OCI-LY7 (cell line): ENCODE data around the gene UVRAG. TPM values are rescaled to one million over a fixed set of nuclear protein-coding genes. Genes with fewer than 3 reads are reported as not detected.

Source experiments
- BruUV-seq: library from RNA; stranded (reverse); fragments of 400-500 nt; replicated peaks from 2 replicates; lab custom pipeline; 2021; lab: Mats Ljungman, UMichigan
- CTCF ChIA-PET: fragments of 300-600 bp; sonication (Branson Sonifier 250); formaldehyde crosslinking; loops from one replicate; lab custom pipeline; 2022; ENCODE audit warnings: antibody characterized with exemption; ENCODE audit not compliant: unreplicated experiment; lab: Charles Lee
- POLR2A ChIA-PET: fragments of 300-600 bp; sonication (Branson Sonifier 250); formaldehyde crosslinking; loops from one replicate; lab custom pipeline; 2022; ENCODE audit warnings: antibody characterized with exemption; lab: Charles Lee
- DNase-seq: peaks from one replicate; pipeline ENCODE4 v3.0.0-alpha.2; 2015; ENCODE audit warnings: low spot score
- H2AFZ ChIP-seq: fragments of 200-600 bp; sonication (generic), shearing (Covaris generic); 2 replicates; pipeline ENCODE4 v1.6.1; 2014; ENCODE audit warnings: mild to moderate bottlenecking, antibody characterized with exemption, low read length, moderate library complexity
- H3K27ac ChIP-seq: fragments of 200-600 bp; sonication (generic); 2 replicates; pipeline ENCODE4 v1.5.1; 2014; ENCODE audit warnings: mixed run types, low read depth, mild to moderate bottlenecking, moderate library complexity, low read length, inconsistent platforms; ENCODE audit not compliant: poor library complexity, severe bottlenecking
- H3K36me3 ChIP-seq: fragments of 200-600 bp; sonication (generic); 2 replicates; pipeline ENCODE4 v1.6.1; 2014; ENCODE audit warnings: mild to moderate bottlenecking, antibody characterized with exemption, low read length, moderate library complexity, mixed read lengths; ENCODE audit not compliant: insufficient read depth
- H3K4me1 ChIP-seq: fragments of 200-600 bp; sonication (generic); 2 replicates; pipeline ENCODE4 v1.5.1; 2014; ENCODE audit warnings: mild to moderate bottlenecking, low read length; ENCODE audit not compliant: insufficient read depth, poor library complexity, severe bottlenecking
- H3K4me2 ChIP-seq: fragments of 200-600 bp; sonication (generic); 2 replicates; pipeline ENCODE4 v1.6.1; 2014; ENCODE audit warnings: mild to moderate bottlenecking, low read length
- H3K4me3 ChIP-seq: fragments of 200-600 bp; sonication (generic); 2 replicates; pipeline ENCODE4 v1.5.1; 2014; ENCODE audit warnings: mild to moderate bottlenecking, low read depth, low read length; ENCODE audit not compliant: poor library complexity, severe bottlenecking
- H3K79me2 ChIP-seq: fragments of 200-600 bp; sonication (generic); 2 replicates; pipeline ENCODE4 v1.6.1; 2016; ENCODE audit warnings: low read depth, mild to moderate bottlenecking, low read length, moderate library complexity, mixed read lengths; ENCODE audit not compliant: insufficient read depth
- H3K9me2 ChIP-seq: fragments of 200-600 bp; sonication (generic); 2 replicates; pipeline ENCODE4 v1.6.1; 2016; ENCODE audit warnings: mild to moderate bottlenecking, low read length, mixed read lengths; ENCODE audit not compliant: insufficient read depth
- H3K9me3 ChIP-seq: fragments of 200-600 bp; sonication (generic); 2 replicates; pipeline ENCODE4 v1.6.1; 2014; ENCODE audit warnings: mild to moderate bottlenecking, mixed run types, low read length, mixed read lengths
- H4K20me1 ChIP-seq: fragments of 200-600 bp; sonication (generic); 2 replicates; pipeline ENCODE4 v1.6.1; 2014; ENCODE audit warnings: mild to moderate bottlenecking, antibody characterized with exemption, low read length, moderate library complexity, mixed read lengths; ENCODE audit not compliant: insufficient read depth
- EZH2phosphoT487 ChIP-seq: fragments of 200-600 bp; sonication (generic); IDR thresholded peaks from 2 replicates; pipeline ENCODE4 v1.6.1; 2018; ENCODE audit warnings: low read depth, borderline replicate concordance, mild to moderate bottlenecking, mixed run types, antibody characterized with exemption, low read length, moderate library complexity, mixed read lengths
- intact Hi-C: fragments of 100-400 bp; cut with micrococcal nuclease; formaldehyde crosslinking; loops from one replicate; pipeline ENCODE4 v1.10.0; 2022; ENCODE audit not compliant: unreplicated experiment
- total RNA-seq, 2 experiments: library from RNA; depleted of rRNA in 1 of 2; stranded (reverse); fragments of >200 nt in 1 of 2; shearing (Covaris generic) in 1 of 2; gene quantifications; 2 replicates each; pipeline ENCODE4 v1.2.3, GENCODE V29; 2014 to 2022
- TF ChIP-seq, protein P1 (sequence below): fragments of 200-600 bp; sonication (generic); conservative IDR thresholded peaks from 2 replicates; pipeline ENCODE4 v1.5.1; 2014; ENCODE audit warnings: mild to moderate bottlenecking, antibody characterized with exemption, low read length, moderate library complexity, mixed read lengths

Gene UVRAG
- total RNA-seq, 2 experiments from 2014 or later, result 43.7 to 73.3 TPM

DNA sequence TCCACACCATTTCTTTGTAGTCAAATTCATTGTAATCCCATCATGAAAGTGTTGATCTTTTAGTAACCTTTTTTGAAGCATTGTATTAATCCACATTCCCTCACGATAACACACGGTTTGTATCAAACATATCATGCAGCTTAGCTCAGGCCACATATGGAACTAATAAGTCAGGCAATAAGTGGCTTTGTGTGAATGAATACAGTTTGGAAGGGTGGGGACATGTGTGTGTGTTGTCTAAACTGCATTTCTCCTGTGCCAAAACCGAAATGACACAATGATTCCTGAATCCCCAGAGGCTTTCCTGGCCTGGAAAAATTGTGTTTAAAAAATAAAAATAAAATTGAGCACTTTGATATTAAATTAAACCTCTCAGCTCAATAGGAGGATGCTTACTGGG lies 293.0 kb downstream of the UVRAG start:
- ChIA-PET CTCF (no interaction called here), POLR2A (interaction anchor here (1.5 kb wide), 1 partner anchor 21 kb away, joined by 3 read pairs; no protein-coding TSS in a partner anchor)
- Histone ChIP-seq H4K20me1 (no peaks in the 10 kb centered on the region), H3K4me3 (no peak overlapping the region), H3K9me3 (peaks cover 9% of the 10 kb centered on the region; the same call in 1 of the 2 replicates), H3K9me2 (no peaks in the 10 kb centered on the region), H3K36me3 (peaks cover 20% of the 10 kb centered on the region; the same call in 1 of the 2 replicates), H3K27ac (no peak overlapping the region), H2AFZ (no peak overlapping the region), H3K79me2 (no peaks in the 10 kb centered on the region), H3K4me1 (no peaks in the 10 kb centered on the region), H3K4me2 (no peak overlapping the region)
- DNase-seq, result no peak
- no TSS peak for BruUV-seq
- TF ChIP-seq EZH2phosphoT487, result no peak
- TF ChIP-seq, protein P1, sequence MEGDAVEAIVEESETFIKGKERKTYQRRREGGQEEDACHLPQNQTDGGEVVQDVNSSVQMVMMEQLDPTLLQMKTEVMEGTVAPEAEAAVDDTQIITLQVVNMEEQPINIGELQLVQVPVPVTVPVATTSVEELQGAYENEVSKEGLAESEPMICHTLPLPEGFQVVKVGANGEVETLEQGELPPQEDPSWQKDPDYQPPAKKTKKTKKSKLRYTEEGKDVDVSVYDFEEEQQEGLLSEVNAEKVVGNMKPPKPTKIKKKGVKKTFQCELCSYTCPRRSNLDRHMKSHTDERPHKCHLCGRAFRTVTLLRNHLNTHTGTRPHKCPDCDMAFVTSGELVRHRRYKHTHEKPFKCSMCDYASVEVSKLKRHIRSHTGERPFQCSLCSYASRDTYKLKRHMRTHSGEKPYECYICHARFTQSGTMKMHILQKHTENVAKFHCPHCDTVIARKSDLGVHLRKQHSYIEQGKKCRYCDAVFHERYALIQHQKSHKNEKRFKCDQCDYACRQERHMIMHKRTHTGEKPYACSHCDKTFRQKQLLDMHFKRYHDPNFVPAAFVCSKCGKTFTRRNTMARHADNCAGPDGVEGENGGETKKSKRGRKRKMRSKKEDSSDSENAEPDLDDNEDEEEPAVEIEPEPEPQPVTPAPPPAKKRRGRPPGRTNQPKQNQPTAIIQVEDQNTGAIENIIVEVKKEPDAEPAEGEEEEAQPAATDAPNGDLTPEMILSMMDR, result no peak
- intact Hi-C loops, result no loop called here

DNA sequence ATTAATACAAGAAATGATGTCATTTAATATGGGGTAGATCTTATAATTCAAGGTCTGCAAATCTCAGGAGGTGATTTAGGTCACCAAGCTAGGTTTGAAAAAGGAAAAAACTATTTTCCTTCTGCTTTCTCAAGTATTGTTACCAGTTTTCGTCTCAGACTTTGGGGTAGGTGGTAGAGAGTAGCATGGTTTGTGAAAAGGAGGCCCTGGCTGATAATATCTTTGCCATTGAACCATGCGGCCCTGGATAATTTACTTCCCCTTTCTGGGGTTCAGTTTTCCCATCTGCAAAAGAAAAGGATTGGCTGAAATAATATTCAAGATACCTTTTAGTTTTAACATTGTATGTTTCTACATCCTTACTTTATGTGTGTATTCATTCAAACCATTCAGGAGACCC lies 299.2 kb downstream of the UVRAG start:
- H3K79me2 ChIP-seq, result no peaks in the 10 kb centered on the region
- H3K27ac ChIP-seq, result no peak overlapping the region
- H3K4me3 ChIP-seq, result no peak overlapping the region
- TF ChIP-seq EZH2phosphoT487, result no peak
- TF ChIP-seq, protein P1, result no peak
- ChIA-PET POLR2A (interaction anchor here (1.1 kb wide), 1 partner anchor 59 kb away, joined by 3 read pairs; no protein-coding TSS in a partner anchor), CTCF (no interaction called here)
- peaks cover 22% of the 10 kb centered on the region for H3K4me1 ChIP-seq
- no peaks in the 10 kb centered on the region for H3K9me3 ChIP-seq
- peaks cover 39% of the 10 kb centered on the region for H3K36me3 ChIP-seq
- H3K9me2 ChIP-seq, result no peaks in the 10 kb centered on the region
- no peak for DNase-seq
- no peaks in the 10 kb centered on the region for H4K20me1 ChIP-seq
- no TSS peak for BruUV-seq
- intact Hi-C loops, result no loop called here
- H2AFZ ChIP-seq, result no peak overlapping the region
- no peak overlapping the region; the same call in 1 of the 2 replicates for H3K4me2 ChIP-seq

DNA sequence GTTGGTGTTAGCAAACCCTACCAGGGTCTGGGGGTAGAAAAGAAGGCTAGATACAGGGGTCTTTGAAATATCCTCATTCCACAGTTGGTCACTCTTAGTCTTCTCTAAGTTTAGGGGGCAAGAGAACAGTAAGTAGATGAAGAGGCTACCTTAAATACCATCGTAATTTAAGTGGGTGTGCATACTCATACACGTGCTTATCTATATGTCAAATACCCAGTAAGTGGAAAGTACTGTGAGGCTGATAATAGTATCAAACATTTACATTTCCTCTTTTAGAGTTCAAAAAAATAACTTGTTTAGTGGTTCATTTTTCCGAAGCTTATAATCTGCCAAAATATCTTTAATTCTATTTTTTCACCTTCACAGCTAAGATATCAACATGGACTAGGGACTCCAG lies 300.5 kb downstream of the UVRAG start:
- no peak overlapping the region for H3K27ac ChIP-seq
- no peak overlapping the region for H2AFZ ChIP-seq
- ChIA-PET POLR2A (interaction anchor here (0.5 kb wide), 1 partner anchor 30 kb away, joined by 4 read pairs; no protein-coding TSS in a partner anchor), CTCF (no interaction called here)
- intact Hi-C loops, result no loop called here
- no peaks in the 10 kb centered on the region for H3K9me2 ChIP-seq
- TF ChIP-seq EZH2phosphoT487, result no peak
- TF ChIP-seq, protein P1, result no peak
- no peaks in the 10 kb centered on the region for H4K20me1 ChIP-seq
- no peaks in the 10 kb centered on the region for H3K79me2 ChIP-seq
- no peaks in the 10 kb centered on the region for H3K9me3 ChIP-seq
- no TSS peak for BruUV-seq
- H3K36me3 ChIP-seq, result peaks cover 39% of the 10 kb centered on the region
- H3K4me3 ChIP-seq, result no peak overlapping the region
- DNase-seq, result no peak
- H3K4me2 ChIP-seq, result peak overlapping the region; percentile 16; the same call in 1 of the 2 replicates
- peaks cover 22% of the 10 kb centered on the region for H3K4me1 ChIP-seq
